H1 (cell line): ENCODE data around the gene SBF2. TPM values are rescaled to one million over a fixed set of nuclear protein-coding genes. Genes with fewer than 3 reads are reported as not detected.

ENCODE experiments used
- CTCF ChIA-PET: fragments of 300-600 bp; sonication (Branson Sonifier 250); formaldehyde crosslinking; loops from one replicate; lab custom pipeline; 2021; ENCODE audit not compliant: partially characterized antibody; lab: Charles Lee
- POLR2A ChIA-PET: fragments of 300-600 bp; sonication (Branson Sonifier 250); formaldehyde crosslinking; loops from one replicate; lab custom pipeline; 2021; ENCODE audit warnings: inconsistent platforms; ENCODE audit not compliant: partially characterized antibody; lab: Charles Lee
- DNase-seq, 2 experiments: peaks; one replicate each; pipeline versions ENCODE4 v3.0.0 to v3.0.0-alpha.2; 2010 to 2022; ENCODE audit warnings: low spot score in 2 of 2, low read depth in 1 of 2, mixed read lengths in 1 of 2
- FAIRE-seq: peaks from 2 replicates; lab custom pipeline; 2011; peaks lifted over from hg19 to GRCh38; lab: Jason Lieb, UNC
- H2AFZ ChIP-seq: 2 replicates; pipeline ENCODE4 v1.8.1; 2012; ENCODE audit warnings: low read length, inconsistent platforms
- H2AK5ac ChIP-seq: 2 replicates; pipeline ENCODE4 v1.6.1; 2013; ENCODE audit warnings: low read depth, low read length
- H2BK120ac ChIP-seq: replicated peaks from 2 replicates; pipeline ENCODE3; 2013; ENCODE audit warnings: low read depth, low read length, inconsistent platforms
- H2BK12ac ChIP-seq: 2 replicates; pipeline ENCODE4 v1.6.1; 2013; ENCODE audit warnings: low read depth, low read length
- H2BK15ac ChIP-seq: 2 replicates; pipeline ENCODE4 v1.6.1; 2013; ENCODE audit warnings: low read length
- H2BK20ac ChIP-seq: 2 replicates; pipeline ENCODE4 v1.6.1; 2013; ENCODE audit warnings: low read length
- H2BK5ac ChIP-seq: 2 replicates; pipeline ENCODE4 v1.6.1; 2013; ENCODE audit warnings: low read depth, low read length
- H3K14ac ChIP-seq: 2 replicates; pipeline ENCODE4 v1.6.1; 2013; ENCODE audit warnings: inconsistent platforms; ENCODE audit not compliant: insufficient read length
- H3K18ac ChIP-seq: 2 replicates; pipeline ENCODE4 v1.6.1; 2013; ENCODE audit warnings: low read length; ENCODE audit errors: extremely low read depth
- H3K23ac ChIP-seq: 2 replicates; pipeline ENCODE4 v1.6.1; 2013; ENCODE audit warnings: inconsistent platforms; ENCODE audit not compliant: insufficient read length
- H3K23me2 ChIP-seq: 2 replicates; pipeline ENCODE4 v1.6.1; 2013; ENCODE audit warnings: low read depth, low read length
- H3K27ac ChIP-seq: 2 replicates; pipeline ENCODE4 v1.6.1; 2011; ENCODE audit warnings: low read depth, low read length, inconsistent platforms
- H3K27me3 ChIP-seq, 4 experiments: replicated peaks in 1 of 4; 1 replicate in 1 of 4; 2 replicates in 3 of 4; pipeline versions ENCODE4 v1.6.1 to v1.8.1; 2011 to 2013; ENCODE audit warnings: low read length in 3 of 4, mild to moderate bottlenecking in 3 of 4, inconsistent platforms in 2 of 4, mixed read lengths in 2 of 4, moderate library complexity in 1 of 4; ENCODE audit not compliant: control insufficient read depth in 3 of 4, insufficient read depth in 3 of 4; ENCODE audit errors: extremely low read depth in 1 of 4
- H3K36me3 ChIP-seq, 4 experiments: 2 replicates each; pipeline versions ENCODE4 v1.6.1 to v1.8.1; 2011 to 2013; ENCODE audit warnings: mild to moderate bottlenecking in 4 of 4, low read length in 3 of 4, moderate library complexity in 2 of 4, control low read depth in 1 of 4, inconsistent platforms in 1 of 4; ENCODE audit not compliant: insufficient read depth in 4 of 4, control insufficient read depth in 2 of 4
- H3K4ac ChIP-seq: replicated peaks from 2 replicates; pipeline ENCODE3; 2013; ENCODE audit warnings: low read length, low read depth, mixed read lengths, inconsistent platforms; ENCODE audit not compliant: insufficient read length
- H3K4me1 ChIP-seq, 4 experiments: replicated peaks in 1 of 4; 1 replicate in 1 of 4; 2 replicates in 3 of 4; pipeline versions ENCODE4 v1.6.1 to v1.8.1; 2011 to 2013; ENCODE audit warnings: low read length in 3 of 4, inconsistent platforms in 2 of 4, mixed read lengths in 1 of 4; ENCODE audit not compliant: insufficient read depth in 4 of 4, control insufficient read depth in 3 of 4
- H3K4me2 ChIP-seq, 2 experiments: 2 replicates each; pipeline versions ENCODE4 v1.6.1 to v1.8.1; 2011 to 2013; ENCODE audit warnings: low read depth in 2 of 2, low read length in 2 of 2, control low read depth in 1 of 2, inconsistent platforms in 1 of 2, mild to moderate bottlenecking in 1 of 2; ENCODE audit not compliant: insufficient read depth in 1 of 2
- H3K4me3 ChIP-seq, 4 experiments: fragments of 200-600, 300-600 bp in 1 of 4; sonication (generic), shearing (Covaris generic), sonication (Bioruptor Twin) in 1 of 4; 2 replicates each; pipeline versions ENCODE4 v1.5.1 to v1.8.1; 2011 to 2016; ENCODE audit warnings: low read length in 4 of 4, low read depth in 3 of 4, control low read depth in 2 of 4, inconsistent platforms in 2 of 4, mild to moderate bottlenecking in 2 of 4, mixed read lengths in 1 of 4, moderate library complexity in 1 of 4; ENCODE audit not compliant: insufficient read depth in 2 of 4; ENCODE audit errors: extremely low read depth in 1 of 4
- H3K56ac ChIP-seq: replicated peaks from 2 replicates; pipeline ENCODE3; 2013; ENCODE audit warnings: low read depth, mild to moderate bottlenecking, mixed read lengths, low read length, inconsistent platforms; ENCODE audit not compliant: insufficient read length
- H3K79me1 ChIP-seq: 2 replicates; pipeline ENCODE4 v1.6.1; 2013; ENCODE audit warnings: low read depth, low read length, control low read depth
- H3K79me2 ChIP-seq, 2 experiments: 2 replicates each; pipeline versions ENCODE4 v1.6.1 to v1.8.1; 2012 to 2013; ENCODE audit warnings: low read length in 2 of 2, mild to moderate bottlenecking in 2 of 2, inconsistent platforms in 1 of 2; ENCODE audit not compliant: insufficient read depth in 2 of 2, control insufficient read depth in 1 of 2
- H3K9ac ChIP-seq, 4 experiments: replicated peaks in 1 of 4; 1 replicate in 1 of 4; 2 replicates in 3 of 4; pipeline versions ENCODE4 v1.6.1 to v1.8.1; 2011 to 2013; ENCODE audit warnings: low read depth in 3 of 4, low read length in 3 of 4, control low read depth in 2 of 4, mild to moderate bottlenecking in 2 of 4, moderate library complexity in 2 of 4, inconsistent platforms in 1 of 4; ENCODE audit errors: extremely low read depth in 1 of 4
- H3K9me3 ChIP-seq, 2 experiments: 2 replicates each; pipeline versions ENCODE4 v1.6.1 to v1.8.1; 2012 to 2013; ENCODE audit warnings: mild to moderate bottlenecking in 2 of 2, moderate library complexity in 2 of 2, control low read depth in 1 of 2, inconsistent platforms in 1 of 2, low read depth in 1 of 2, low read length in 1 of 2, mixed read lengths in 1 of 2; ENCODE audit not compliant: insufficient read depth in 2 of 2
- H4K20me1 ChIP-seq, 2 experiments: replicated peaks in 1 of 2; 2 replicates each; pipeline versions ENCODE3 to v1.8.1; 2011 to 2013; ENCODE audit warnings: inconsistent platforms in 2 of 2, low read length in 2 of 2, mild to moderate bottlenecking in 1 of 2; ENCODE audit not compliant: insufficient read depth in 2 of 2, control insufficient read depth in 1 of 2
- H4K5ac ChIP-seq: 2 replicates; pipeline ENCODE4 v1.6.1; 2013; ENCODE audit warnings: low read length, low read depth, mixed read lengths, inconsistent platforms; ENCODE audit not compliant: insufficient read length
- H4K8ac ChIP-seq: 2 replicates; pipeline ENCODE4 v1.8.0; 2013; ENCODE audit warnings: mild to moderate bottlenecking, moderate library complexity, low read length, inconsistent platforms; ENCODE audit not compliant: insufficient read depth; ENCODE audit errors: extremely low read depth
- H4K91ac ChIP-seq: replicated peaks from 2 replicates; pipeline ENCODE3; 2013; ENCODE audit warnings: low read length, mixed read lengths, inconsistent platforms; ENCODE audit not compliant: insufficient read length
- ASH2L ChIP-seq: fragments of 200-600, 300-600 bp; sonication (generic); IDR thresholded peaks from one replicate; pipeline ENCODE4 v1.7.1; 2017; ENCODE audit warnings: low read length
- BRCA1 ChIP-seq: IDR thresholded peaks from 2 replicates; pipeline ENCODE4 v1.6.1; 2012; ENCODE audit warnings: low read depth, low read length, improper control_type of control experiment
- CEBPB ChIP-seq: IDR thresholded peaks from 2 replicates; pipeline ENCODE4 v1.6.1; 2012; ENCODE audit warnings: low read depth, low read length
- HDAC6 ChIP-seq: IDR thresholded peaks from one replicate; pipeline ENCODE4 v1.7.1; 2012; ENCODE audit warnings: low read depth, mild to moderate bottlenecking, inconsistent platforms, low read length, moderate library complexity
- POLR2AphosphoS5 ChIP-seq: IDR thresholded peaks from 2 replicates; pipeline ENCODE4 v1.6.1; 2011; ENCODE audit warnings: low read depth, low read length
- SIN3A ChIP-seq, 2 experiments: IDR thresholded peaks in 1 of 2; conservative IDR thresholded peaks in 1 of 2; 2 replicates each; pipeline ENCODE4 v1.6.1; 2011 to 2012; ENCODE audit warnings: low read length in 2 of 2, improper control_type of control experiment in 1 of 2, low read depth in 1 of 2, mild to moderate bottlenecking in 1 of 2
- SP1 ChIP-seq: IDR thresholded peaks from 2 replicates; pipeline ENCODE4 v1.6.1; 2011; ENCODE audit warnings: low read depth, low read length
- SRF ChIP-seq: IDR thresholded peaks from 2 replicates; pipeline ENCODE4 v1.6.1; 2011; ENCODE audit warnings: mild to moderate bottlenecking, low read depth, low read length, moderate library complexity
- TBP ChIP-seq: IDR thresholded peaks from 2 replicates; pipeline ENCODE4 v1.6.1; 2011; ENCODE audit warnings: low read depth, low read length, improper control_type of control experiment
- USF2 ChIP-seq: IDR thresholded peaks from 2 replicates; pipeline ENCODE4 v1.6.1; 2011; ENCODE audit warnings: low read length, improper control_type of control experiment
- WGBS, 2 experiments: shearing (Covaris generic) in 1 of 2; methylation state at CpG; one replicate each; pipeline versions ENCODE4 v1.1.6 to v1.1.7; 2013 to 2015; ENCODE audit warnings: low lambda C conversion rate in 2 of 2, mixed read lengths in 2 of 2, inconsistent platforms in 1 of 2, low coverage in 1 of 2, missing lambda C conversion rate in 1 of 2; ENCODE audit not compliant: insufficient replicate concordance in 2 of 2, insufficient coverage in 1 of 2, insufficient read length in 1 of 2; ENCODE audit errors: extremely low coverage in 1 of 2, missing lambda C conversion rate in 1 of 2; 5-methylcytosine and 5-hydroxymethylcytosine counted together
- polyA plus RNA-seq, 7 experiments: library from polyadenylated mRNA; depleted of rRNA in 3 of 7; stranded (reverse) in 5 of 7; unstranded in 2 of 7; fragments of >200 nt in 5 of 7; fragments of 200-250 nt in 2 of 7; gene quantifications; 1 replicate in 5 of 7; 2 replicates in 1 of 7; 4 replicates in 1 of 7; pipeline versions ENCODE4 v1.2.1 to v1.2.3, GENCODE V29; 2011 to 2013; ENCODE audit warnings: missing spikeins in 2 of 7, mixed read lengths in 2 of 7
- total RNA-seq: library from RNA; stranded (reverse); fragmentation: NEBNext Ultra II Directional; extraction: Animal tissue kit (Norgen Biotek cat#: 25700); gene quantifications from 2 replicates; pipeline ENCODE4 v1.2.1, GENCODE V29; 2021

The SBF2 gene
- total and polyA plus RNA-seq, 2 of the 8 experiments (the other 6 are each of a cell fraction or from before 2014, with no cell fraction given): 36.7 to 50.5 TPM

DNA sequence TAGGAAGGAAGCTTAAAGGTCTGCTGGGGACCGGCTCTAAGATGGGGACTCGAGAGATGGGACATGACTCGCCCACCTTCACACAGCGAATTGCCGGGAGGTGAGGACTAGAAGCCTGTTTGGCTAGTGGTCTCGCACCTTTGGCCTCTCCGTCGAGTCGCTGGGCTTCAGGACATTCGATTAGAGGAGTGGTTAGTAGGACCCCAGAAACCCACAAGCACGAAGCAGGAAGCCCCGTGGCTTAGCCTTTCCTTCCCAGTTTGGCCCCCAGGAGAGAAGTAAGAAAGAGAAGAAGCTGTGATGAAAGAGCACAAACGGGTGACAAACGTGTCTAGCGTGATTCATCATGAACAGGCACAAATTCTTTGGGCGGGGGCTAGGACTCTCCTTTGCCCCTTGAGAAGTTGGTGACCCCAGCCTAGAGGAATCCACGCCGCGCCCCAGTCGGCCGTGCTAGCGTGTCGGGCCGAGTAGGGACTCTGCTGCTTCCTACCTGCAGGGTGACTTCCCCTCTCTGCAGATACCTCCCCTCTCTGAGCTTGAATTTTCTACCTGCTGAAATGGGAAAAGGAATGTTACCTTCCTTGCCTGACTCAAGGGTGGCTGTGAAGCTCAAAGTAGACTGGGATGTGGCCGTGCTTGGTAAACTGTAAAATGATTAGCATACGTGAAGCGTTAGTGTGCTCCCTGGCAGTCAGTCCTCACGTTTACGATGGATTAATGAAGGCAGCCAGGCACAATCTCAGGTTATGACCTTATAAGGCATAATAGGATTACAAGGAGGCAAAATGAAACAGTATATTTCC lies 9.7 kb upstream of the SBF2 start:
- H3K4me2 ChIP-seq: peak overlapping the region; percentile 87 to 100
- peak in 1 of 2 experiments; percentile 68 for DNase-seq
- no peaks in the 10 kb centered on the region for H3K79me1 ChIP-seq
- peaks cover 37% of the 10 kb centered on the region for H3K23me2 ChIP-seq
- H2AK5ac ChIP-seq: no peak overlapping the region
- H2BK120ac ChIP-seq: peak overlapping the region; percentile 44
- H3K27ac ChIP-seq: no peak overlapping the region; the same call in 1 of the 2 replicates
- peaks cover 6 to 9% of the 10 kb centered on the region in 2 experiments for H4K20me1 ChIP-seq
- H3K4ac ChIP-seq: peak overlapping the region; percentile 14
- H3K56ac ChIP-seq: peak overlapping the region; percentile 67
- peaks cover 0 to 31% of the 10 kb centered on the region in 2 experiments; a peak in 3 of 4 replicates for H3K79me2 ChIP-seq
- ChIA-PET CTCF (interaction anchor here (0.6 to 10.0 kb wide), 37 partner anchors 8 to 546 kb away, joined by 3 to 97 read pairs (median 4); no protein-coding TSS in a partner anchor), POLR2A (interaction anchor here (0.7 to 10.6 kb wide), 34 partner anchors 11 to 545 kb away, joined by 3 to 156 read pairs (median 4); partner anchors contain the start of genes EIF4G2, RNF141 and SBF2)
- peak; percentile 28 for FAIRE-seq
- H3K18ac ChIP-seq: peak overlapping the region; percentile 75
- H2AFZ ChIP-seq: no peak overlapping the region; the same call in 1 of the 2 replicates
- peak overlapping the region in 3 of 4 experiments; percentile 31 to 65 (median 59); a peak in 6 of 7 replicates for H3K9ac ChIP-seq
- 0 out of 2 replicates have a peak overlapping the region, but pooled peaks have one; percentile 2 for H2BK15ac ChIP-seq
- peak overlapping the region; percentile 54; the same call in 1 of the 2 replicates for H2BK5ac ChIP-seq
- peak overlapping the region; percentile 70 to 92 (median 88) for H3K4me3 ChIP-seq
- 3% methylated on average over 28 of the region's 29 CpGs; no CpG with 5 or more reads in 1 of the 2 experiments for WGBS, 2 experiments
- no peak overlapping the region for H3K14ac ChIP-seq
- H3K4me1 ChIP-seq: peaks cover 0 to 16% (median 6%) of the 10 kb centered on the region in 4 experiments
- no peak overlapping the region for H3K23ac ChIP-seq
- peak overlapping the region; percentile 29; the same call in 1 of the 2 replicates for H2BK20ac ChIP-seq
- H4K91ac ChIP-seq: peak overlapping the region; percentile 86
- no peak overlapping the region for H4K8ac ChIP-seq
- H3K9me3 ChIP-seq: no peaks in the 10 kb centered on the region
- H4K5ac ChIP-seq: no peak overlapping the region
- peak overlapping the region; percentile 51 for H2BK12ac ChIP-seq
- H3K27me3 ChIP-seq: peaks cover 0 to 53% (median 18%) of the 10 kb centered on the region in 4 experiments; a peak in 5 of 7 replicates
- peaks cover 0 to 17% (median 8%) of the 10 kb centered on the region in 4 experiments; a peak in 3 of 8 replicates for H3K36me3 ChIP-seq
- TF ChIP-seq USF2 (no peak), TBP (peak; percentile 43; the same call in 1 of the 2 replicates), SIN3A (conservative IDR thresholded peaks at IDR 0.05 in 1 of 2, IDR thresholded peaks at IDR 0.05 in 1 of 2; ENCODE audit: low read depth in 1 of 2, low read length in 2 of 2) (0 out of 4 replicates have a peak, but pooled peaks of 1 of the 2 experiments have one; percentile 27), SP1 (0 out of 2 replicates have a peak, but pooled peaks have one; percentile 15), POLR2AphosphoS5 (peak; percentile 60), ASH2L (no peak), BRCA1 (no peak), SRF (peak; percentile 86), CEBPB (no peak), HDAC6 (no peak)
